A549 (cell line): ENCODE results near the gene CYLD.

Experiments
- CTCF ChIP-seq: fragments of >200 bp; sonication (Bioruptor Twin); formaldehyde crosslinking; IDR thresholded peaks from 3 replicates; pipeline ENCODE4 v1.5.1; 2016
- JUNB ChIP-seq: fragments of >200 bp; sonication (Bioruptor Twin); formaldehyde crosslinking; IDR thresholded peaks from 2 replicates; pipeline ENCODE4 v1.6.1; 2016
- MAFK ChIP-seq: fragments of 450-650 bp; IDR thresholded peaks from 2 replicates; pipeline ENCODE4 v1.6.1; 2014; ENCODE audit not compliant: partially characterized antibody
- POLR2A ChIP-seq: IDR thresholded peaks from 2 replicates; pipeline ENCODE4 v1.6.1; 2012; ENCODE audit warnings: mild to moderate bottlenecking, low read length

GRCh38 chr16:50838885-50839284, 97.0 kb downstream of the CYLD start:
- TF ChIP-seq JUNB (no peak), CTCF (no peak), MAFK (no peak), POLR2A (no peak)
